ENCODE data around the gene C2CD2.
"Not testable (repeated sequence)": the region's sequence is repeated elsewhere in the genome, so short reads cannot be mapped to it uniquely, and the experiment has no call there.

Gene C2CD2

GRCh38 chr21:41953831-41954653 is at the start of gene C2CD2:
Gene C2CD2 (minus strand): TSS chr21:41954018. CDS start chr21:41953648, 370 bp downstream.
- no peak for DNase-seq

- DNase-seq, result no peak
Observed at GRCh38 chr21:42003051-42003461, 49.2 kb upstream of the C2CD2 start.

GRCh38 chr21:42002421-42002958 is 48.7 kb upstream of the C2CD2 start:
- no peak for DNase-seq

GRCh38 chr21:42001781-42002180 is 48.0 kb upstream of the C2CD2 start:
- no peak for DNase-seq

- DNase-seq, result no peak
Observed at GRCh38 chr21:42000908-42001307, 47.1 kb upstream of the C2CD2 start.

- DNase-seq, result no peak
Observed at GRCh38 chr21:41997657-41998056, 43.8 kb upstream of the C2CD2 start.

- DNase-seq, result no peak
Observed at GRCh38 chr21:41995577-41995976, 41.8 kb upstream of the C2CD2 start.

GRCh38 chr21:41994613-41995012 is 40.8 kb upstream of the C2CD2 start:
- DNase-seq, result not testable (repeated sequence)

GRCh38 chr21:41993744-41994143 is 39.9 kb upstream of the C2CD2 start:
- no peak for DNase-seq

GRCh38 chr21:41992576-41992975 is 38.8 kb upstream of the C2CD2 start:
- no peak for DNase-seq

GRCh38 chr21:41991659-41992058 is 37.8 kb upstream of the C2CD2 start:
- no peak for DNase-seq

- DNase-seq, result no peak
Observed at GRCh38 chr21:41989698-41990097, 35.9 kb upstream of the C2CD2 start.

GRCh38 chr21:41987310-41987709 is 33.5 kb upstream of the C2CD2 start:
- DNase-seq, result no peak

GRCh38 chr21:41985662-41986416 is 32.0 kb upstream of the C2CD2 start:
- no peak for DNase-seq

GRCh38 chr21:41983229-41983628 is 29.4 kb upstream of the C2CD2 start:
- DNase-seq, result no peak

GRCh38 chr21:41980561-41980960 is 26.7 kb upstream of the C2CD2 start:
- DNase-seq, result no peak

- DNase-seq, result no peak
Observed at GRCh38 chr21:41979751-41980369, 26.0 kb upstream of the C2CD2 start.

- DNase-seq, result no peak
Observed at GRCh38 chr21:41979335-41979734, 25.5 kb upstream of the C2CD2 start.

GRCh38 chr21:41977034-41977950 is 23.5 kb upstream of the C2CD2 start:
- no peak for DNase-seq

- no peak for DNase-seq
Observed at GRCh38 chr21:41976611-41977010, 22.8 kb upstream of the C2CD2 start.

- no peak for DNase-seq
Observed at GRCh38 chr21:41975391-41976272, 21.8 kb upstream of the C2CD2 start.

GRCh38 chr21:41974752-41975053 is 20.9 kb upstream of the C2CD2 start:
- no peak for DNase-seq
